LoVo (cell line): ENCODE measurements around the gene CRTC3.
"Not testable (repeated sequence)": the region's sequence is repeated elsewhere in the genome, so short reads cannot be mapped to it uniquely, and the experiment has no call there.

ENCODE experiments used
- DNase-seq: peaks from one replicate; pipeline ENCODE4 v3.0.0-alpha.2; 2016; ENCODE audit warnings: low spot score

The CRTC3 gene

DNA sequence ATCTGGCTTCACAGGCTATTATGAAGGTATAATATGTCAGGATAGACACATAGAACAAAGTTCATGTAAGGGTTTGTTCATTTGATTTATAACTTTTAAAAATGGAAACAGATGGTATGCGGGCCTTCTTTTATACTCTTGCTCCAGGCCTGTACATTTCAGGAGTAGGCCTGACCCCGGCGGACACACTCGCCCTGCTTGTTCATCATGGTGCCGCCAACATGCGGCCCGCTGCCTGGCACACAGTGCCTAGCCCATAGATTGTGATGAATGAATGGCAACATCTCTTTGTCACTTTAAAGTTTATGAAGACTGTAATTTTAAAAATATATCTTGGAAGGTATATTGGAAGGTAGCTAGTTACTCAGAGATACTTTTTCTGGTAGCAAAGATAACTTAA lies 95.3 kb downstream of the CRTC3 start:
- no peak for DNase-seq

GRCh38 chr15:90629217-90629616 lies 99.5 kb downstream of the CRTC3 start:
- no peak for DNase-seq

DNA sequence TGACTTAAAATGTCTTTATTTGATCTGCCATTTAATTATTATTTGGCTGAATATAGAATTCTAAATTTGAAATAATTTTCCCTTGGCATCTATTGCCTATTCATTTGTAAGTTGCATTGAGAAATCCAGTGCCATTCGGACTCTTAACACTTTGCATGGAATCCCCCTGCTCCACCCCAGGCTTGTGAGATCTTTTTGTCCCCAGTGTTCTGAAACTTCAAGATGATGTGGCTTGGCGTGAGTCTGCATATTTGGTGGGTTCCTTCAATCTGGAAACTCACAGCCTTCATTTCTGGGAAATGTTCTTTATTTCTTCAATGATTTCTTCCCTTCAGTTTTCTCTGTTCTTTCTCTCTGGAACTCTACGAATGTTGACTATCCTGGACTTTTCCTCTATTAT lies 103.6 kb downstream of the CRTC3 start:
- no peak for DNase-seq

- DNase-seq = not testable (repeated sequence)
These were observed 107.3 kb downstream of the CRTC3 start for GRCh38 chr15:90636993-90637392.

DNA sequence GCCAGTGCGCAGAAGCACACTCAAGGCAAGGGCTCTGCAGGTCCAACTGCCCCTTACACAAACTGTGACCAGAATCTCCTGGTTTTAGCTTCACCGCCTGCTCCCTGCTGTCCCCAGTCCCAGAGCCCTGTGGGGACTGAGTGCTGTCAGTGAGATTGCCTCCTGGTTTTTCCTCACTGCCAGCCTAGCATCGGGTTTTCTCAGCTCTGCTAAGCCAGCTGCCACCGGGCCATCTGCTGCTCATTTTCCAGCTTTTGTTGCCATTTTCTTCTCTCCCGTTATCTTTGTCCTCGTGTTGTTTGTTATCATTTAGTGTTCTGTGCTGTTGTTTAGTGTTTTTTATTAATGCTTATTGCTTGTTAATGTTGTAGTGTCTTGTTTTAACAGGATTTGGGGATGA lies 108.0 kb downstream of the CRTC3 start:
- no peak for DNase-seq

- no peak for DNase-seq
These were observed 108.5 kb downstream of the CRTC3 start for GRCh38 chr15:90638201-90638691.

DNA sequence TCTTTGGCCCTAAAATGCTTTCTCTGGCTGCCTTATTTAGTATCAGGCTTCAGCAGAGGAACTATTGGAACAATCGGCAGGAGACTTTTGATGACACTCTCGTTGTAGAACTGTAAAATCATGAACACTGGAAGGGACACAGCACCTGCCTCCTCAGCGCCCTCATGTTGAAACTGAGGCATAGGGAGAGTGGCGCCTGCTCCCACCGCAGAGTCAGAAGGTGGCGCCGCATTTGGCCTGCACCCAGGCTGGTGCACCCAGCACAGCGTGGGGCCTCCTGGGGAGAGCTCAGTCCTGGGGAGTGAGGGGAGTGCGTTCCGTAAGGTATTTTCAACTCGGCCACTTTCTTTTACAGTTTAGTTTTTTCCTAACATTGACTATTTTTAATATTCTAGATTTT lies 109.2 kb downstream of the CRTC3 start:
- no peak for DNase-seq

DNA sequence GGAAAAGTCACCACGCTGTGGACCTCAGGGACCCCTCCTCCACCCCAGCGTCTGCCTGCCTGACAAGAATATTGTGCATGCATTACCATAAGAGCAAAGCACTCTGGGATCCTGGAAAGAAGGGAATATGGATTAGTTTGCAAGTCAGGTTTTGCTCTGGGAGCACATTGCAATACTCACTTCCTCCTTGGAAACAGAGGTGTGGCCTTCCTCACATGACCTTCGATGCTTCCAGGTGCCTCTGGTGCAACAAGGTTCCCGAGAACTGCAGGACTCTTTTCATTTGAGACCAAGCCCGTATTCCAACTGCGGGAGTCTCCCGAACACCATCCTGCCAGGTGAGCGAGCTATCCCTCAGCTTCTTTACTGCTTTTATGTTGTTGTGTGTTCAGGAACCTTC lies 111.1 kb downstream of the CRTC3 start:
- no peak for DNase-seq

GRCh38 chr15:90641581-90642463 lies 112.1 kb downstream of the CRTC3 start:
- DNase-seq = no peak

DNA sequence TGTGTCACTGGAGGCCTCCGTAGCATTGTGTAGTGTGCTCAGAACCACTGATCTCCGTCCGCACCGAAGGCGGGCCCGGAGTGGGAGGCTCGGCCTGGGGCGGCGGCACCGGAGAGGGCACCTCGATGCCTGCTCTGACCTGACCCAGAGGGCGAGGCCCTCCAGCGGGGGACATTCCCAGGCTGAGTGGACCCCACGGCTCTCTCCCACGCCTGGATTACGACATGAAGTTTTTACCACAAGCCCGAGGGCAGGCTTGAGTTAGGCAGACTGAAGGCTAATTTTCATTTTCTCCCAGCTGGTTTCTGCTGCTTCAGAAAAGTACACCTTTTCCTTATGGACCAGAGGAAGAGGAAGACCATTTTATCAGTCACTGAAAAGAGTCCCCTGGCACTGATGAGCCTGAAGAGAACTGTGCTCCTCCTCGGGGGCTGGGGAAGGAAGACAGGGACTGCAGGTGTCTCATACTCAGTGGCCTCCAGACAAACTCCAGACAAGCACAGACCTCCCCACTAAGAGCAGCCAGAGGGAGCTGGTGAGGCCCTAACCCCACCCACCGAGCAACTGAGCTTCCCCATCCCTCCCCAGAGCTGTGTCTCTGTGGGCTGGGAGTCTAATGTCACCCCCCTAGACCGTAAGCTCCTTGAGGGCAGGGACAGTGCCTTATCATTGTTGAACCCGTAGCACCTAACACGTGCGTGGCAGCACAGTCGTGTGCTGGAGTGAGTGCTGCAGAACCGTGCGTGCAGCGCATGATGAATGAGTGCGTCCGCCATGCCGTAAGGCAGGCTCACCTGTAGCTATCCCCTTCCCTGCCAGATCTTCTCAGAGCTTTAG lies 113.0 kb downstream of the CRTC3 start:
- no peak for DNase-seq

GRCh38 chr15:90643301-90643632 lies 113.5 kb downstream of the CRTC3 start:
- no peak for DNase-seq

DNA sequence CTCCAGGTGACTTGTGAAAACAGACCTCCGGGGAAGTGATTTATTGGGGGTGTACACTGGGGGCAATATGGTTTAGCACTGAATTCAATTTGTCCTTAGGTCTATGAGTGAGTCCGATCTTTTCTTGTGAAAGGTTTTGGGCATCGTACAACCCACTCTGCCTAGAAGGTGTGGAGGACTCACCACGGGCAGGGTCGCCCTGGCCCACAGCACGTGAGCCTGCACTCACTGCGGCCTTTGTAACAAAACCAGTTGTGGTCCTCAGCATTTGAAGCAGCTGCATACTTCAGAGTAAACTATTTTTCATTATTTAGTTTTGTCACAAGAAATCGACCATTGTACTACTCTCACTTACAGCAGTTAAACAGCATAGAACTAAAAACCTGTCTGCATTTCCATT lies 114.8 kb downstream of the CRTC3 start:
- DNase-seq = no peak

GRCh38 chr15:90644952-90645725 lies 115.4 kb downstream of the CRTC3 start:
- DNase-seq = no peak

DNA sequence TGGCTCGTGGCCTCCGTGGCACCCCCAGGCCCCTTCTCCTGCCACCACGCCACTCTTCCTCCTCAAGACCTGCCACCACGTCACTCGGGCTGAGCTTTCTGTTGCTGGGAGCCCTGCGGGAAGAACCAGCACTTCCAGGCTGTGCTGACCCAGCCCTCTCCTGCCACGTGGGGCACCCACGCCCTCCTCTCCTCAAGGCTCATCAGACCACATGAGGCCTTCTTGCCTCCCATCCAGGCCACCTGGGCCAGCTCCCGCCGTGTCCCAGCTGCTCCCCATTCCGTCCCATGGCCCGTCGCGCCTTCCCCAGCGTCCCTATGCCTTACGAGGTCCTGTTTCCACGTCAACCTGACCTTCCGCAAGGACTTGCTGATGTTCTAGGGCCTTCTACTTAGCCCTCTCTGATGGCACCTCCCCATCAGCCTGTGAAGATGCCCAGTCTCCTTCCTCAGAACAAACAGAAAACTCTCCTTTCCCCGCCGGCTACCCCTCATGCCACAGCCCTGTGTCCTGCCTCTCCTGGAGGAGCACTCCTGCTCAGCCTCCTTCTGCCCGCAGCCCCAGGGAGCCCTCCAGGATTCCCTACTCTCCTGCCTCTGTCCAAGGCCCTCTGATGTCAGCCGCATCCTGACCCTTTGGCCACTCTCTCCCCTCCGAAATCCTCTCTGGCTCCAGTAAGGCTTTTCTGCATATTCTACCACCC lies 116.3 kb downstream of the CRTC3 start:
- no peak for DNase-seq

DNA sequence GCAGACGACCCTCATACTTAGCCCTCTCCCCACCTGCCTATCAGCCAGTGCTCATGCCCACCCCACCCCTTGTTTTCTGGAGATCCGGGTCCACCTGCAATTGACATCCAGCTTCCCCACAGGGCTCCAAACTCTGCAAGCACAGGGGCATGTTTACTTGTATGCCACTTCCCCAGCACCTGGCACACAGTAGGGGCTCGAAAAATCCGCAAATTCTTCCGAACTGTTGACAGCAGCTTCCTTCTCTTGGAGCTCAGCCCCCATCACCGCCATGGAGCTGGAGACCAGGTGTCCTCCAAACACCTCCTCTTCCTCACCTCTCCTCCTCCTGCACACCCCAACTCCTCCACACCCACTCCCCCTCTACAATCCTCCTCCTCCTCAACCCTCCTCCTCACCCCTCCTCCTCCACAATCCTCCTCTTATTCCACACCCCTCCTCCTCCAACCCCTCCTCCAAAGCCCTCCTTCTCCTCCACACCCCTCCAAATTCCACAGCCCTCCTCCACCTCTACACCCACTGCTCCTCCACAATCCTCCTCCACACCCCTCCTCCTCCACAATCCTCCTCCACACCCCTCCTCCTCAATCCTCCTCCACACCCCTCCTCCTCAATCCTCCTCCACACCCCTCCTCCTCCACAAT lies 117.1 kb downstream of the CRTC3 start:
- DNase-seq = no peak

- no peak for DNase-seq
These were observed 117.6 kb downstream of the CRTC3 start for GRCh38 chr15:90647326-90647725.

- DNase-seq = peak; percentile 78
These were observed 118.7 kb downstream of the CRTC3 start for GRCh38 chr15:90648137-90649070.

GRCh38 chr15:90650117-90650955 lies 120.6 kb downstream of the CRTC3 start:
- no peak for DNase-seq
